HuH-7 (cell line): ENCODE results near the gene GRIA3.
A peak's percentile ranks its signal among the peaks of the same experiment; 100 is the strongest.
"Not testable (repeated sequence)": the region's sequence is repeated elsewhere in the genome, so short reads cannot be mapped to it uniquely, and the experiment has no call there.

Experiments
- DNase-seq: peaks from one replicate; pipeline ENCODE4 v3.0.0; 2011; ENCODE audit warnings: low spot score

GRIA3 gene

GRCh38 chrX:123277347-123277746 is 93.3 kb downstream of the GRIA3 start:
- DNase-seq = no peak

GRCh38 chrX:123277821-123278220 is 93.7 kb downstream of the GRIA3 start:
- DNase-seq = no peak

GRCh38 chrX:123282241-123282640 is 98.2 kb downstream of the GRIA3 start:
- no peak for DNase-seq

GRCh38 chrX:123283407-123283806 is 99.3 kb downstream of the GRIA3 start:
- not testable (repeated sequence) for DNase-seq

GRCh38 chrX:123291623-123292022 is 107.5 kb downstream of the GRIA3 start:
- DNase-seq = no peak

- no peak for DNase-seq
Observed at GRCh38 chrX:123298026-123298425, 113.9 kb downstream of the GRIA3 start.

GRCh38 chrX:123303429-123303828 is 119.4 kb downstream of the GRIA3 start:
- DNase-seq = no peak

GRCh38 chrX:123308658-123309057 is 124.6 kb downstream of the GRIA3 start:
- DNase-seq = no peak

- DNase-seq = no peak
Observed at GRCh38 chrX:123310112-123310511, 126.0 kb downstream of the GRIA3 start.

- no peak for DNase-seq
Observed at GRCh38 chrX:123311486-123311885, 127.4 kb downstream of the GRIA3 start.

GRCh38 chrX:123313486-123313885 is 129.4 kb downstream of the GRIA3 start:
- DNase-seq = no peak

GRCh38 chrX:123320622-123321021 is 136.5 kb downstream of the GRIA3 start:
- DNase-seq = no peak

GRCh38 chrX:123322536-123322935 is 138.5 kb downstream of the GRIA3 start:
- DNase-seq = peak; percentile 3

- no peak for DNase-seq
Observed at GRCh38 chrX:123324625-123325024, 140.5 kb downstream of the GRIA3 start.

GRCh38 chrX:123330229-123330942 is 146.3 kb downstream of the GRIA3 start:
- DNase-seq = no peak

GRCh38 chrX:123331349-123331748 is 147.3 kb downstream of the GRIA3 start:
- DNase-seq = no peak

- DNase-seq = no peak
Observed at GRCh38 chrX:123331859-123332258, 147.8 kb downstream of the GRIA3 start.

GRCh38 chrX:123336666-123337065 is 152.6 kb downstream of the GRIA3 start:
- no peak for DNase-seq

- no peak for DNase-seq
Observed at GRCh38 chrX:123337886-123338639, 154.0 kb downstream of the GRIA3 start.

- DNase-seq = no peak
Observed at GRCh38 chrX:123339221-123339905, 155.3 kb downstream of the GRIA3 start.

- peak; percentile 21 for DNase-seq
Observed at GRCh38 chrX:123340696-123341095, 156.6 kb downstream of the GRIA3 start.

GRCh38 chrX:123348468-123348867 is 164.4 kb downstream of the GRIA3 start:
- DNase-seq = no peak

GRCh38 chrX:123350226-123350625 is 166.1 kb downstream of the GRIA3 start:
- DNase-seq = no peak
